ENCODE measurements around the gene IQSEC2.

- no peak for TF ChIP-seq POLR2A (IDR thresholded peaks at IDR 0.05)
- TF ChIP-seq, protein P1, sequence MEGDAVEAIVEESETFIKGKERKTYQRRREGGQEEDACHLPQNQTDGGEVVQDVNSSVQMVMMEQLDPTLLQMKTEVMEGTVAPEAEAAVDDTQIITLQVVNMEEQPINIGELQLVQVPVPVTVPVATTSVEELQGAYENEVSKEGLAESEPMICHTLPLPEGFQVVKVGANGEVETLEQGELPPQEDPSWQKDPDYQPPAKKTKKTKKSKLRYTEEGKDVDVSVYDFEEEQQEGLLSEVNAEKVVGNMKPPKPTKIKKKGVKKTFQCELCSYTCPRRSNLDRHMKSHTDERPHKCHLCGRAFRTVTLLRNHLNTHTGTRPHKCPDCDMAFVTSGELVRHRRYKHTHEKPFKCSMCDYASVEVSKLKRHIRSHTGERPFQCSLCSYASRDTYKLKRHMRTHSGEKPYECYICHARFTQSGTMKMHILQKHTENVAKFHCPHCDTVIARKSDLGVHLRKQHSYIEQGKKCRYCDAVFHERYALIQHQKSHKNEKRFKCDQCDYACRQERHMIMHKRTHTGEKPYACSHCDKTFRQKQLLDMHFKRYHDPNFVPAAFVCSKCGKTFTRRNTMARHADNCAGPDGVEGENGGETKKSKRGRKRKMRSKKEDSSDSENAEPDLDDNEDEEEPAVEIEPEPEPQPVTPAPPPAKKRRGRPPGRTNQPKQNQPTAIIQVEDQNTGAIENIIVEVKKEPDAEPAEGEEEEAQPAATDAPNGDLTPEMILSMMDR (IDR thresholded peaks at IDR 0.05), result no peak
Observed at GRCh38 chrX:53265771-53266574, 15.4 kb downstream of the IQSEC2 start.
